GM18526 (cell line): ENCODE measurements around the gene ENOX1.

Experiments
- POLR2A ChIP-seq: IDR thresholded peaks from 3 replicates; pipeline ENCODE4 v1.6.1; 2011; ENCODE audit not compliant: insufficient read length; ENCODE audit errors: extremely low read depth

The ENOX1 gene

DNA sequence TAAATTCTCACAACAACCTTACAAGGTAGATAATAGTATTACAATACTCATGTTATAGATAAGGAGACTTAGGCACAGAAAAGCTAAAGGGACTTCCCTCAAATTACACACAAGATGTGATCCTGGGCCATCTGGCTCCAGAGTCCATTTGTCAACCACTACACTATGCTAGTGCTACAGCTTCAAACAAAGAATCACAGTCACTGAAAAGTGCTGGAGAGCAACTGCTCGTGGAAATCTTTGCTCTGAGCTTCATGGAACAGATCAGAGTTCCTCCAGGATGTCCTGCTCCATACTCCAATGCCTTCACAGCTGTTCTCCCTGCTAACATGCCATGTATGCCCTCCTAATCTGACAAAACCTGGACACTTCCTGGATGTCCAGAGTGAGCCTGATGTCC is 271.2 kb downstream of the ENOX1 start:
- TF ChIP-seq POLR2A, result no peak

DNA sequence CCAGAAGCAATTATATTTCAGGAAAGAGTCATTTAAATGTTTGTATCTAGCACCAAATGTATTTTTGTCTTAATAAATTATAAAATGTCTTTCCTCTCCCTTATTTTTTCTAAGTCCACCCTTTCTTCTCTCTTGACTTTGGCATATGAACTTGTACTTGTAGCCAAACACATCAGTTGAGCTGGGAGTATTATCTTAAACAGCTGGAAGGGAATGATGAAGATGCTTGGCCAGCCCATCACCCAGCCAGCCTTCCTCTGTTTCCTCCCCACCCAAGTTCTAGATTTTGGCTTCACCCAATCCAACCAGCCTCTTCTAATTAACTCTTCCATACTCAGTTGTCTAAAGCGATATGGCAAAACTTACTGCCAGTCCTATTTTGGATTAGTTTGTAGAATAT is 272.5 kb downstream of the ENOX1 start:
- TF ChIP-seq POLR2A, result no peak

DNA sequence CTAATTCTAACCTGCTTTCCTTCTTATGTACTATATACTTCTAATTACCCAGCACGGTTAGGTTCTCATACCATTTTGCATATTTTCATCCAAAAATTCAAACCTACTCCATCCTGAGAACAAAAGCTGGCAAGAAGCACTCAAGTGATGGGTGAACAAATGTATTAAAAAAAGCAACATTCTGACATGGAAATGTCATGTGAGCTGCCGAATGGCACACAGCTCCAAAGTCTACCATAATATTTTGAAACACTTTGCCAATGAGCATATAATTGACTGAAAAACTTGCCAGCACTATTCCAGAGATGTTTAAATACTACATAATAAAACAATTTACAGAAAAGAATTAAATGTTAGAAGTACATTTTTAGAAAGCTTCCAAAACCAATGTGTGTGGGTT is 274.6 kb downstream of the ENOX1 start:
- TF ChIP-seq POLR2A, result no peak

DNA sequence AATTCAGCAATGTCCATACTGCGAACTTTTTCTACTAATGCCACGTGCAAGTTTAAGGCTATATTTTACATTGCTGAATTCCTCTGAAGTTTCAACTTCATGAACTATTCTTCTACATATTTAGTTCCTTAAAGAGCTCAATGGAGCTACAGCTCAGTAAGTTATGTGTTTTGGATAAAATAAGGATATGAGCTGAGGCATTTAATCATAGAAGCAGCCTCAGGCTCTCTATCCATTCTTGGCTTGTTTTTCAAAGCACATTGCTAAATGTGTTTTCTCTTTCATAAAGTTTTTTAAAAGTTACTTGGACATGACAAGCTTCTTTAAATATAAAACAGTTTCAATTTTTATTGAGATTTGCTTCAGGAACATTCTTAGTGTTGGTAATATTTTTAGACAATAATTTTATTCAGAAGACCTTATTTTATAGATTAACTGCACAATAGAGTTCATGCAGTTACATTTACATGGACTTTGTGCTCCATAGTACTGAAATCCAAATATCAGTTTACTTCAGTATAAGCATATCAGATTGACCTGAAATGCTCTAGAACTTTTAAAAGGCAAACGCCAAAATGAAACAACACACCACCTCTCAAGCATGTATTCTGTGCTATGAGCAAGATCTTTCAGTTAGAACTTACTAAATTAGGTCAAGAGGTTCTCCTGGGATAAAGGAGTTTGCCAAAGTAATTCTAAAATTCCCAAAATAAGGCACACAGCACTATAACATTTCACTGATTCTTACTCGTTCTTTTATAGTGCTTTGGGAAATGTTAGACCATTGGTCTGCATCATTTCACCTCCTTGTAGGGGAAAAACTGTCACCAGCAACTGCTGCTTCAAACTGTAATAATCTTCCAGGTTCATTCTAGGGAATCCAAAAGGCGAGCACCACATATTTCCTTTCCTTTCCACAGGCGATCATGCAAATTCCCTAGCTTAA is 275.5 kb downstream of the ENOX1 start:
- no peak for TF ChIP-seq POLR2A

DNA sequence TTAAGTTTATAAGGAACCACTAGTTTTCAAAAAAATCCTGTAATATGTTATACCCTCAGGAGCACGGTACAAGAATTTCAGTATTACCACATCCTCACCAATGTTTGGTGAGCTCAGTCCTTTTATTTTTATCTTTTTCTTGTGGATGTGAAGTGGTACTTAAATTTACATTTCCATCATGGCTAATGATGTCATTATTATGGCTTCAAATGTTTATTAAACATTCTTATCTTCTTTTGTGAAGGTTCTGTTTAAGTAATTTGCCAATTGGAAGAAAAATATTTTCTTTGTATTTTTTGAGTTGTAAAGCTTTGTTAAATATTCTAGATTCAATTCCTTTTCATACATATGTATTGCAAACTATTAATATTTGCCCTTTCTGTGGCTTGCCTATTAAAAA is 291.0 kb downstream of the ENOX1 start:
- TF ChIP-seq POLR2A, result no peak

DNA sequence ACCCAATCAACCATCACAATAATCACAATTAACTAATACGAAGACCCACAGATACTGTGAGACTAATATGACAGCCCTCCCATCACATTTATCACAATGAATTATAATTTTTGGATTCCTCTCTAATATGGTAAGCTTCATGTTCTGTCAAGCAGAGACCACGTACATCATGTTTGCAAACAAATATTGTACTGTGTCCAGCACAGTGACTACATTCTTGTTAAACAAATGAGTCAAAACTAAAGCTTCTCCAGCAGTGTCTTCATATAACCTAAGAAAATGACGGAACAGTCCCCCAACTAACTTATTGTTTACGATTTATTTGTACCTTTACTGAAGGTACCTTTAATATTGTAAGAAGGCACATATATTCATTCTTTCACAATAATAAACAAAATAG is 292.6 kb downstream of the ENOX1 start:
- no peak for TF ChIP-seq POLR2A

DNA sequence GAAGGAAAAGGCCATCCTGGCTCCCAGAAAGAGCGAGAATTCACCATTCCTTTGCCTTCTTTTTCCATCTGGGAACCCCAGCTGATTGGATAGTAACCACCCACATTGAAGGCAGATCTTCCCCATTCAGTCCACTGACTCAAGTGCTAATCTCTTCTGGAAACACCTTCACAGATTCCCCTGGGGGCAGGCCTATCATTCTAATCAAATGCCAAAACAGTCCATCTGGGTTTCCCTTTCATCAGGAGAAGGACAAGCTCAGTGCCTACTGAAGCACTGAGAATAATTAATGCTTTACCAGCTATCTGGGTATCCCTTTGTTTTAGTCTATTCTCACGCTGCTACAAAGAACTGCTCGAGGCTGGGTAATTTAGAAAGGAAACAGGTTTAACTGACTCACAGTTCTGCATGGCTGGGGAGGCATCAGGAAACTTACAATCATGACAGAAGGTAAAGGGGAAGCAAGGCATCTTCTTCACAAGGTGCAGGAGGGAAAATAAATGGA is 293.2 kb downstream of the ENOX1 start:
- no peak for TF ChIP-seq POLR2A

DNA sequence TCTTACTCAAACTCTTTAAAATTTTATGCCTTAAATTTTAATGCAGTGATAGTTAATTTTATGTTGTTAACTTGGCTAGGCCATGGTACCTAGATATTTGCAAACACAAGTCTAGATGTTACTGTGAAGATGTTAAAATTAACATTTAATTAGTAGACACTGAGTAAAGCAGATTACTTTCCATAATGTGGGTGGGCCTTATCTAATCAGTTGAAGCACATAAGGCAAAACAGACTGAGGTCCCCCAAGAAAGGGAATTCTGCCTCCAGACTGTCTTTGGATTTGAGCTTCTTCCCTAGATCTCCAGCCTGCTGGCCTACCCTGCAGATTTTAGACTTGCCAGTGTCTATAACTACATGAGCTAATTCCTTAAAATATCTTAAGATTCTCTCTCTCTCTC is 294.0 kb downstream of the ENOX1 start:
- no peak for TF ChIP-seq POLR2A

DNA sequence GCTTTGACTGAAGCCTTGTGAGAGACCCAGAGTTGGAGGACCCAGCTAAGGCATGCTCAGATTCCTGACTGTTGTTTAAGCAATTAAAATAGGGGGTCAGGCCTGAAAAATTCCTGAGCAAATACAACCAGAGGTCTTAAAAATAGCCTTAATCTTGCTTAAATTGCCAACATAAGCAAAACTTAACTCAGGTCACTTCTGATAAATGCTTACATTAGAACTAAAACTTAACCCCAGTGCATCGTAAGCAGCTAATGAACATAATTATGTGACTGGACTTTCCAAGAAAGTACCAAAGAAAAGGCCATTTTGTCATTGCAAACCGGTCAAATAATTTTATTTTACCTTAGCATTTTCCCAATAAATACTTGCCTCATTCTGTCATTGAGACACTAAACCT is 294.5 kb downstream of the ENOX1 start:
- TF ChIP-seq POLR2A, result no peak

DNA sequence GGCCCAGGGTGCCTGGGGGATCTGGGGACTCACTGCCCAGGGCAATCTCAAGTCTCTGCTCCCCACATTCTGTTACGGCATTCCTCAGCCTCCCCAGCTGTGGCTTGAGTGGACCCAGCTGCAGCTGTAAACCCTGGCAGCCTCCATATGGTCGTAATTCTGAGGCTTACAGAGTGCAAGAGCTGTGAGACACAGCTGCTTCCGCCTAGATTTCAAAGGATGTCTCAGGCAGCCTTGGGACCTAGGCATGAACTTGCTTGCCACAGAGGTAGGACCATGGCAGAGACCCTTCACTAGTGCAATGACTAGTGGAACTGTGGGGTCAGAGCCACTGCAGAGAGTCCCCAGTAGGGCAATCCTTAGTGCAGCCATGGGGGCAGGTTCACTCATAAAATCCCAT is 297.5 kb downstream of the ENOX1 start:
- TF ChIP-seq POLR2A, result no peak

DNA sequence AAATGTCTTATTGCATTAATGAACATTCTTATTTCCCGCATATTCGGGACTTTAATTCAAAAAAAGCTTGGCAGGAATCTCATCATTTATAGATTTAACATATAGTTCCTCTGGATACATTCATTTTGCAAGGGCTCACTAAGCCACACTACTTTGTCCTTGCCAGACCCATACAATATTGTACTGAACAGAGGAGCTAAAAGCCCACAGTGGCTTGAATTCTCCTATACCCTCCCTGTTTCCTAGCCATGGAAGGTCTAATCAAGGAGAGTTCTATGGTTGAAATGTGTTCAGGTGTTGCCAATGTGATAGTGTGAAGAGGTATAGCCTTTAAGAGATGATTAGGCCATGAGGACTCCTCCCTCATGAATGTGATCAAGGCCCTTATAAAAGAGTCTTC is 298.9 kb downstream of the ENOX1 start:
- no peak for TF ChIP-seq POLR2A

DNA sequence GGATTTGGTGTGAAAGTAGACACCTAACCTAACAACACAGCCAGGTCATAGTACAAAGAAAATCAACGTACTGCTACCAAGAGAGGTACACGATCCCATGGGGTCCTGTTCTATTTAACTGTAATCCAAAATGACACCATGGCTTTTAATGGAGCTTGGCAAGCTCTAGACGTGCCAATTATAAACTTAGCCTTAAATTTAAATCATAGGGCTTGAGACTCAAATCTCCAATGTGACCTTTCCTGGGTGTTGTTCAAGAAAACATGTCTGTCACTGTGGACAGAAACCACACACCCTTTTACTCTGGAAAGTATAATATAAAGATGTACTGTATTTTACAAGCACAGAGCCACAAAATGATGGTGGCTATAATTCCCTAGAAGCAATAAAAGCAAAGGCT is 299.3 kb downstream of the ENOX1 start:
- TF ChIP-seq POLR2A, result no peak

DNA sequence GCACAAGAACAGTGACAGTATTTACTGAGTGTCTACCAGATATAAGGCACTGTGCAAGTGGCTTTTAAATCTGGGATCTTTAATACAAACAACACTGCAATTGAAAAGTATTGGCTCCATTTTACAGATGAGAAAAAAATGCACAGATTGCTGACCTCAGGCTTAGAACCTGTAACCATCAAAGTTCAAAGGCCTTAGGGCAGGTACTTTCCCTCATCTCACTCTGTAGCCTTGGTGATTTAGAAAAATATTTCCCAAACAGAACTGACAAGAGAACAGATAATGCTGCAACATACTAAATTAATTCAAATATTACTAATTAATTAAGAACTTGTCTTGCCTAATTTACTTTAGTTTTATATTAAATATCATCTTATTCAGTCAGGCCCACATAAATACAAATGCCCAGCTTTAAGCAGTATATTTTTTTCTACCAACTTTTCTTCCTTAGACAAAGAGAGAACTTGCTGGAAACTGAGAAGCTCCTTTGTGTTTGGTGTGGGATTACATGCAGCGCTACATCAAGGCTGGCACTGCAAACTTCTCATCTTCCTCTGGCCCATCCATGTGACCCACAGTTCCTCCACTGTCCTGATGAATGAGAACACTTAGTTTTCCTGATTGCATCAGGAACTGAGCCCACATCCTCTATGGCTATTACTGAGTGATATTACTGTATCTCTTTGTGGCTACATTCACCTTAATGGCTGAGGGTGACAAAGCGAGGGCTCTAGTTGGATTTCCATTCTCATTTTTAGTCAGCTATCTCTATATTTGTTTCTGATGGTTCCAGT is 302.1 kb downstream of the ENOX1 start:
- TF ChIP-seq POLR2A, result no peak

DNA sequence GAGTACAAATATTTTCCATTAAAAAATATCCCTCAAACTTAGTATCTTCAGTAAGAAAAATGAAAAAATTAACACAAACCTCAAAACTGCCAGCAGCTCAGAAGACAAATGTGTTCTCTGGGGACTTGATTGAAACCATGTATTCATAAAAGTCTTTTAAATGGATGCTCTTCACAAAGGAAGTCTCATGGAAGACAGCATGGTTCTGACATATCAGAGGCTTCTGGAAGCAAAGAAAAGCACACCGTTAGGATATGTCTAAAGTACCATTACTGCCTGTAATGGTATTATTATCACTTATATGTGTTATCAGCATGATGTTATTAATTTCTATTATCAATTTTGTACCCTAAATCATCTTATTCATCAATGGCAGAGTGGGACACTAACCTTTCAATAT is 302.8 kb downstream of the ENOX1 start:
- TF ChIP-seq POLR2A, result no peak

DNA sequence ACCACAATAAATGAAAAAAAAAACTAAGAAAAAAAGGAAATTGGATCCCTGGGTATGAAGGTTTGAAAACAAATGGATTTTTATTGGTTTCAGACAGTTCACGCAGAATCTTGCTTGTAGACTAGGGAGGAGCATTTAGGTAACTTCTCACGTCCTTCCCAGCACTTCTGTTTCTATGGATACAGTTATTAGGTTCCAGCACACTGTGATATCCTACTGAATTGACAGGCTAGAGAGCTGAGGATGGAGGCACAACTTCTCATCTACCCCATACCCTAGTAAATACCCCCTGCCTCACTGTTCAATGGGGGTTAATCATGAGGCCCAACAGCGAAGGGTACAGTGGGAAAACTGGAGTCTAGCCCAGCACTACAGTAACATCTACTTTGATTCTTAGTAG is 304.1 kb downstream of the ENOX1 start:
- TF ChIP-seq POLR2A, result no peak

DNA sequence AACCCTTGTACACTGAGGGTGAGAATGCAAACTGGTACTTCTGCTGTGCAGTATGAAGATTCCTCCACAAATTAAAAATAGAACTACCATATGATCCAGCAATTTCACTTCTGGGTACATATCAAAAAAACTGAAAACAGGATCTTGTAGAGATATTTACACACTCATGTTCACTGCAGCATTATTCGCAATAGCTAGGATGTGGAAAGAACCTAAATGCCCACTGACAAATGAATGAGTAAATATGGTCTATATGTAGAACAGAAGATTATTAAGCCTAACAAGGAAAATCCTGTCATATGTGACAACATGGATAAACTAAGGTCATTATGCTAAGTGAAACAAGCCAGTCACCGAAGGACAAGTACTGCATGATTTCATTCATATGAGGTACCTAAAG is 304.7 kb downstream of the ENOX1 start:
- no peak for TF ChIP-seq POLR2A
